ENCODE measurements around the gene KAT6B.

KAT6B gene

DNA sequence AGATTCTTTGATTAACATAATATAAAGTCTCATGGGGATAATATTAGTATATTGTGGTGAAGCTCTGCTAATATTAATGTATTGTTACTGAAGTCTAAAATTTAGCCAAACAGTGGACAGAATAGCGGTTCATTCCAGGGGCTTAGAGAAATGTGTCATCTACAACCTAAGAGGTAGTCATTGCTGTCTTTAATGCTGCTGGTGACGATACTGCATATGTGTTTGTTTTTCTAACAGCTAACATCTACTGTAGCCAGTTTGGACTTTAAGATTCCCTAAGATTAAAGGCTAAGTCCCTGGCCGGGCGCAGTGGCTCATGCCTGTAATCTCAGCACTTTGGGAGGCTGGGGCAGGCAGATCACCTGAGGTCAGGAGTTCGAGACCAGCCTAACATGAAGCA, 183.0 kb downstream of the KAT6B start:
- Histone ChIP-seq H3K27ac (ENCODE audit: extremely low read depth, low read depth, low read length) (no peak overlapping the region), H3K9me3 (ENCODE audit: control insufficient read depth, insufficient read depth, low read depth, low read length) (no peaks in the 10 kb centered on the region), H3K4me3 (ENCODE audit: low read depth, low read length) (no peak overlapping the region), H3K4me1 (ENCODE audit: control insufficient read depth, insufficient read depth, low read length) (no peaks in the 10 kb centered on the region), H3K36me3 (ENCODE audit: control insufficient read depth in 2 of 2, insufficient read depth in 1 of 2, low read length in 2 of 2) (no peaks in the 10 kb centered on the region)
- TF ChIP-seq, protein P1, sequence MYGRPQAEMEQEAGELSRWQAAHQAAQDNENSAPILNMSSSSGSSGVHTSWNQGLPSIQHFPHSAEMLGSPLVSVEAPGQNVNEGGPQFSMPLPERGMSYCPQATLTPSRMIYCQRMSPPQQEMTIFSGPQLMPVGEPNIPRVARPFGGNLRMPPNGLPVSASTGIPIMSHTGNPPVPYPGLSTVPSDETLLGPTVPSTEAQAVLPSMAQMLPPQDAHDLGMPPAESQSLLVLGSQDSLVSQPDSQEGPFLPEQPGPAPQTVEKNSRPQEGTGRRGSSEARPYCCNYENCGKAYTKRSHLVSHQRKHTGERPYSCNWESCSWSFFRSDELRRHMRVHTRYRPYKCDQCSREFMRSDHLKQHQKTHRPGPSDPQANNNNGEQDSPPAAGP (tag by site-specific recombination; IDR thresholded peaks at IDR 0.05): no peak
- TF ChIP-seq HOXD13 (CRISPR knock-in tag; IDR thresholded peaks at IDR 0.05; ENCODE audit: borderline replicate concordance): no peak
- TF ChIP-seq ZNF510 (tag by site-specific recombination; IDR thresholded peaks at IDR 0.05; ENCODE audit: insufficient replicate concordance): no peak
- TF ChIP-seq, protein P2, sequence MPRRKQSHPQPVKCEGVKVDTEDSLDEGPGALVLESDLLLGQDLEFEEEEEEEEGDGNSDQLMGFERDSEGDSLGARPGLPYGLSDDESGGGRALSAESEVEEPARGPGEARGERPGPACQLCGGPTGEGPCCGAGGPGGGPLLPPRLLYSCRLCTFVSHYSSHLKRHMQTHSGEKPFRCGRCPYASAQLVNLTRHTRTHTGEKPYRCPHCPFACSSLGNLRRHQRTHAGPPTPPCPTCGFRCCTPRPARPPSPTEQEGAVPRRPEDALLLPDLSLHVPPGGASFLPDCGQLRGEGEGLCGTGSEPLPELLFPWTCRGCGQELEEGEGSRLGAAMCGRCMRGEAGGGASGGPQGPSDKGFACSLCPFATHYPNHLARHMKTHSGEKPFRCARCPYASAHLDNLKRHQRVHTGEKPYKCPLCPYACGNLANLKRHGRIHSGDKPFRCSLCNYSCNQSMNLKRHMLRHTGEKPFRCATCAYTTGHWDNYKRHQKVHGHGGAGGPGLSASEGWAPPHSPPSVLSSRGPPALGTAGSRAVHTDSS (tag by site-specific recombination; IDR thresholded peaks at IDR 0.05): no peak
- CTCF ChIA-PET: interaction anchor here (0.8 to 1.1 kb wide), 4 partner anchors 8 to 765 kb away, joined by 3 to 4 read pairs (median 3); no protein-coding TSS in a partner anchor
- POLR2A ChIA-PET: interaction anchor here (0.5 kb wide), 1 partner anchor 719 kb away, joined by 7 read pairs; no protein-coding TSS in a partner anchor

DNA sequence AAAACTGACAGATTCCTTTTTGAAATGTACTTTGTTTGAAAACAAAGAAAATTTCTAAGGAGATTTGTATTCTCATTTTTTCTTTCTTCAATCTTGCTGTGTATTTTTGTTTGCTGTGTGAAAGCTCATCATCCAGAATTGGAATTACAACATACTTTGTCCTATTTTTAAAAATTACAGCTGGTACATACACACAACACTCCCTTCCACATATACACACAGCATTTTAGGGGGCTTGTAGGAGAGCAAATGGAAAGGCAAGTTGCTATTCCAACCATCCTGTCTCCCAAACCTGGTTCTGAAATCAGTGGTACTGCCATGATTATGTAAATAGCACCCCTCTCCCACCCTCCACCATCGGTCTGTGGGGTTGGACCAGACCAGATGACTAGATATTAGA, 184.0 kb downstream of the KAT6B start:
- Histone ChIP-seq H3K27ac (ENCODE audit: extremely low read depth, low read depth, low read length) (no peak overlapping the region), H3K4me1 (ENCODE audit: control insufficient read depth, insufficient read depth, low read length) (no peaks in the 10 kb centered on the region; the same call in 1 of the 2 replicates), H3K36me3 (ENCODE audit: control insufficient read depth in 2 of 2, insufficient read depth in 1 of 2, low read length in 2 of 2) (no peaks in the 10 kb centered on the region), H3K4me3 (ENCODE audit: low read depth, low read length) (no peak overlapping the region), H3K9me3 (ENCODE audit: control insufficient read depth, insufficient read depth, low read depth, low read length) (no peaks in the 10 kb centered on the region)
- CTCF ChIA-PET: interaction anchor here (1.3 kb wide), 1 partner anchor 766 kb away, joined by 3 read pairs; no protein-coding TSS in a partner anchor
- POLR2A ChIA-PET: no interaction called here
- TF ChIP-seq, protein P3, sequence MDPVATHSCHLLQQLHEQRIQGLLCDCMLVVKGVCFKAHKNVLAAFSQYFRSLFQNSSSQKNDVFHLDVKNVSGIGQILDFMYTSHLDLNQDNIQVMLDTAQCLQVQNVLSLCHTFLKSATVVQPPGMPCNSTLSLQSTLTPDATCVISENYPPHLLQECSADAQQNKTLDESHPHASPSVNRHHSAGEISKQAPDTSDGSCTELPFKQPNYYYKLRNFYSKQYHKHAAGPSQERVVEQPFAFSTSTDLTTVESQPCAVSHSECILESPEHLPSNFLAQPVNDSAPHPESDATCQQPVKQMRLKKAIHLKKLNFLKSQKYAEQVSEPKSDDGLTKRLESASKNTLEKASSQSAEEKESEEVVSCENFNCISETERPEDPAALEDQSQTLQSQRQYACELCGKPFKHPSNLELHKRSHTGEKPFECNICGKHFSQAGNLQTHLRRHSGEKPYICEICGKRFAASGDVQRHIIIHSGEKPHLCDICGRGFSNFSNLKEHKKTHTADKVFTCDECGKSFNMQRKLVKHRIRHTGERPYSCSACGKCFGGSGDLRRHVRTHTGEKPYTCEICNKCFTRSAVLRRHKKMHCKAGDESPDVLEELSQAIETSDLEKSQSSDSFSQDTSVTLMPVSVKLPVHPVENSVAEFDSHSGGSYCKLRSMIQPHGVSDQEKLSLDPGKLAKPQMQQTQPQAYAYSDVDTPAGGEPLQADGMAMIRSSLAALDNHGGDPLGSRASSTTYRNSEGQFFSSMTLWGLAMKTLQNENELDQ (tag by site-specific recombination; IDR thresholded peaks at IDR 0.05; ENCODE audit: low read depth): no peak
- TF ChIP-seq EGR2 (tag by site-specific recombination; IDR thresholded peaks at IDR 0.05; ENCODE audit: low read depth): no peak
- TF ChIP-seq REPIN1 (tag by site-specific recombination; IDR thresholded peaks at IDR 0.05; ENCODE audit: low read depth): no peak
- no peak for TF ChIP-seq BCL11B (tag by site-specific recombination; IDR thresholded peaks at IDR 0.05; ENCODE audit: low read depth)
- no peak for TF ChIP-seq ZNF423 (tag by site-specific recombination; IDR thresholded peaks at IDR 0.05)
- TF ChIP-seq, protein P4, sequence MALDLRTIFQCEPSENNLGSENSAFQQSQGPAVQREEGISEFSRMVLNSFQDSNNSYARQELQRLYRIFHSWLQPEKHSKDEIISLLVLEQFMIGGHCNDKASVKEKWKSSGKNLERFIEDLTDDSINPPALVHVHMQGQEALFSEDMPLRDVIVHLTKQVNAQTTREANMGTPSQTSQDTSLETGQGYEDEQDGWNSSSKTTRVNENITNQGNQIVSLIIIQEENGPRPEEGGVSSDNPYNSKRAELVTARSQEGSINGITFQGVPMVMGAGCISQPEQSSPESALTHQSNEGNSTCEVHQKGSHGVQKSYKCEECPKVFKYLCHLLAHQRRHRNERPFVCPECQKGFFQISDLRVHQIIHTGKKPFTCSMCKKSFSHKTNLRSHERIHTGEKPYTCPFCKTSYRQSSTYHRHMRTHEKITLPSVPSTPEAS (tag by site-specific recombination; IDR thresholded peaks at IDR 0.05): no peak
- TF ChIP-seq, protein P5, sequence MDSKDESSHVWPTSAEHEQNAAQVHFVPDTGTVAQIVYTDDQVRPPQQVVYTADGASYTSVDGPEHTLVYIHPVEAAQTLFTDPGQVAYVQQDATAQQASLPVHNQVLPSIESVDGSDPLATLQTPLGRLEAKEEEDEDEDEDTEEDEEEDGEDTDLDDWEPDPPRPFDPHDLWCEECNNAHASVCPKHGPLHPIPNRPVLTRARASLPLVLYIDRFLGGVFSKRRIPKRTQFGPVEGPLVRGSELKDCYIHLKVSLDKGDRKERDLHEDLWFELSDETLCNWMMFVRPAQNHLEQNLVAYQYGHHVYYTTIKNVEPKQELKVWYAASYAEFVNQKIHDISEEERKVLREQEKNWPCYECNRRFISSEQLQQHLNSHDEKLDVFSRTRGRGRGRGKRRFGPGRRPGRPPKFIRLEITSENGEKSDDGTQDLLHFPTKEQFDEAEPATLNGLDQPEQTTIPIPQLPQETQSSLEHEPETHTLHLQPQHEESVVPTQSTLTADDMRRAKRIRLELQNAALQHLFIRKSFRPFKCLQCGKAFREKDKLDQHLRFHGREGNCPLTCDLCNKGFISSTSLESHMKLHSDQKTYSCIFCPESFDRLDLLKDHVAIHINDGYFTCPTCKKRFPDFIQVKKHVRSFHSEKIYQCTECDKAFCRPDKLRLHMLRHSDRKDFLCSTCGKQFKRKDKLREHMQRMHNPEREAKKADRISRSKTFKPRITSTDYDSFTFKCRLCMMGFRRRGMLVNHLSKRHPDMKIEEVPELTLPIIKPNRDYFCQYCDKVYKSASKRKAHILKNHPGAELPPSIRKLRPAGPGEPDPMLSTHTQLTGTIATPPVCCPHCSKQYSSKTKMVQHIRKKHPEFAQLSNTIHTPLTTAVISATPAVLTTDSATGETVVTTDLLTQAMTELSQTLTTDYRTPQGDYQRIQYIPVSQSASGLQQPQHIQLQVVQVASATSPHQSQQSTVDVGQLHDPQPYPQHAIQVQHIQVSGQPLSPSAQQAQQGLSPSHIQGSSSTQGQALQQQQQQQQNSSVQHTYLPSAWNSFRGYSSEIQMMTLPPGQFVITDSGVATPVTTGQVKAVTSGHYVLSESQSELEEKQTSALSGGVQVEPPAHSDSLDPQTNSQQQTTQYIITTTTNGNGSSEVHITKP (tag by site-specific recombination; IDR thresholded peaks at IDR 0.05): no peak
- TF ChIP-seq ZNF514 (tag by site-specific recombination; IDR thresholded peaks at IDR 0.05): no peak
- TF ChIP-seq ZNF433 (tag by site-specific recombination; IDR thresholded peaks at IDR 0.05; ENCODE audit: low read depth): no peak
- no peak for TF ChIP-seq ZNF239 (tag by site-specific recombination; IDR thresholded peaks at IDR 0.05)
- TF ChIP-seq, protein P1 (tag by site-specific recombination; IDR thresholded peaks at IDR 0.05): no peak
- TF ChIP-seq ZNF140 (tag by site-specific recombination; IDR thresholded peaks at IDR 0.05): no peak
- no peak for TF ChIP-seq TRIM28 (IDR thresholded peaks at IDR 0.05; ENCODE audit: borderline replicate concordance, low read length)
- no peak for TF ChIP-seq ZNF24 (tag by site-specific recombination; IDR thresholded peaks at IDR 0.05)
- TF ChIP-seq, protein P6, sequence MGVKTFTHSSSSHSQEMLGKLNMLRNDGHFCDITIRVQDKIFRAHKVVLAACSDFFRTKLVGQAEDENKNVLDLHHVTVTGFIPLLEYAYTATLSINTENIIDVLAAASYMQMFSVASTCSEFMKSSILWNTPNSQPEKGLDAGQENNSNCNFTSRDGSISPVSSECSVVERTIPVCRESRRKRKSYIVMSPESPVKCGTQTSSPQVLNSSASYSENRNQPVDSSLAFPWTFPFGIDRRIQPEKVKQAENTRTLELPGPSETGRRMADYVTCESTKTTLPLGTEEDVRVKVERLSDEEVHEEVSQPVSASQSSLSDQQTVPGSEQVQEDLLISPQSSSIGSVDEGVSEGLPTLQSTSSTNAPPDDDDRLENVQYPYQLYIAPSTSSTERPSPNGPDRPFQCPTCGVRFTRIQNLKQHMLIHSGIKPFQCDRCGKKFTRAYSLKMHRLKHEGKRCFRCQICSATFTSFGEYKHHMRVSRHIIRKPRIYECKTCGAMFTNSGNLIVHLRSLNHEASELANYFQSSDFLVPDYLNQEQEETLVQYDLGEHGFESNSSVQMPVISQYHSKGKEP (tag by site-specific recombination; IDR thresholded peaks at IDR 0.05): no peak
- TF ChIP-seq ZNF623 (tag by site-specific recombination; IDR thresholded peaks at IDR 0.05): no peak
- no peak for TF ChIP-seq ZXDB (tag by site-specific recombination; IDR thresholded peaks at IDR 0.05)

All from HEK293 (cell line).